Gastroesophageal sphincter (tissue), 4 donors: ENCODE measurements around the gene CERS1. TPM values are rescaled to one million over a fixed set of nuclear protein-coding genes. Genes with fewer than 3 reads are reported as not detected.

Experiments
- ATAC-seq: fragments of 150-250 bp; one replicate; pipeline ENCODE4 v1.9.1; 2016; ENCODE audit warnings: mild to moderate bottlenecking, moderate library complexity
- H3K27ac ChIP-seq, 4 donors: fragments of 200-600 bp; sonication (generic) in 3 of 4; 1 replicate in 3 of 4; 2 replicates in 1 of 4; pipeline ENCODE4 v1.5.1; 2016 to 2019
- H3K27me3 ChIP-seq: fragments of 200-600 bp; sonication (generic); one replicate; pipeline ENCODE4 v1.5.1; 2019
- H3K36me3 ChIP-seq, 2 donors: fragments of 200-600 bp; sonication (generic); one replicate each; pipeline ENCODE4 v1.5.1; 2019; ENCODE audit warnings: control low read depth in 1 of 2
- H3K4me1 ChIP-seq, 3 donors: fragments of 200-600 bp; sonication (generic); 1 replicate in 2 of 3; 2 replicates in 1 of 3; pipeline ENCODE4 v1.5.1; 2016 to 2019; ENCODE audit warnings: control low read depth in 2 of 3
- H3K4me3 ChIP-seq, 2 donors: fragments of 200-600 bp; sonication (generic); one replicate each; pipeline ENCODE4 v1.5.1; 2019; ENCODE audit warnings: mild to moderate bottlenecking in 1 of 2, moderate library complexity in 1 of 2
- H3K9me3 ChIP-seq, 3 donors: fragments of 200-600 bp; sonication (generic); one replicate each; pipeline ENCODE4 v1.5.1; 2017 to 2019; ENCODE audit warnings: control low read depth in 2 of 3
- EP300 ChIP-seq: sonication (generic); formaldehyde crosslinking; IDR thresholded peaks from one replicate; pipeline ENCODE4 v1.6.1; 2017; ENCODE audit warnings: antibody characterized with exemption, mild to moderate bottlenecking
- POLR2A ChIP-seq, 2 donors: fragments of 450-650 bp; IDR thresholded peaks; one replicate each; pipeline ENCODE4 v1.6.1; 2017; ENCODE audit warnings: antibody characterized with exemption in 2 of 2, mild to moderate bottlenecking in 2 of 2, moderate library complexity in 1 of 2
- POLR2AphosphoS5 ChIP-seq: sonication (generic); formaldehyde crosslinking; IDR thresholded peaks from one replicate; pipeline ENCODE4 v1.6.1; 2017; ENCODE audit warnings: antibody characterized with exemption
- WGBS, 2 donors: methylation state at CpG; one replicate each; pipeline ENCODE4 v1.1.5; 2018; ENCODE audit warnings: low coverage in 1 of 2; 5-methylcytosine and 5-hydroxymethylcytosine counted together
- total RNA-seq, 4 donors: library from RNA; depleted of rRNA; stranded (reverse); fragments of >200 nt; gene quantifications; one replicate each; pipeline ENCODE4 v1.1.0, GENCODE V29; 2016
- TF ChIP-seq, protein P1 (sequence below), 4 experiments: fragments of 200-600 bp in 2 of 4; fragments of 450-650 bp in 2 of 4; sonication (generic) in 1 of 4; IDR thresholded peaks; one replicate each; pipeline ENCODE4 v1.5.1; 2017 to 2019; ENCODE audit warnings: antibody characterized with exemption in 4 of 4, mild to moderate bottlenecking in 2 of 4, moderate library complexity in 2 of 4

CERS1 gene
- total RNA-seq, 4 donors from 2014 or later, result 0.73 to 1.3 (median 0.81) TPM; not detected in 1

DNA sequence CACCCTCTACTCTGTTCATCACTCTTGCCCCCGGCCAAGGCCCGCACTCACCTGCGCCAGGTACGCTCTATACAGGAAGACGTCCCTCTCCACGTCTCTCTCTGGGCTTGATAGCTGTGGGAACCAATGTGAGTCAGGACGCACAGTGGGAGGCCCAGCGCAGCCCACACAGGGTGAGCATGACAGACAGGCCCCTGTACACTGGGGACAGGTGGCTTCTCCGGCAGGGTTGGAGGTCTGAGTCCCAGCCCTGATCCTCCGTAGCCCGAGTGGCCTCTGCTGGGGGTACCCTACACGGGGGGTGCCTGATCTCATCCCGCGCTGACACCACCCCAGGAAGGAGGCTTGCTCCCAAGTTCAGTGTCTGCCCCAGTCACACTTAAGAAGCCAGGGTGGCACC is 17.0 kb upstream of the CERS1 start:
- TF ChIP-seq POLR2A (IDR thresholded peaks at IDR 0.05), result no peak
- TF ChIP-seq, protein P1, sequence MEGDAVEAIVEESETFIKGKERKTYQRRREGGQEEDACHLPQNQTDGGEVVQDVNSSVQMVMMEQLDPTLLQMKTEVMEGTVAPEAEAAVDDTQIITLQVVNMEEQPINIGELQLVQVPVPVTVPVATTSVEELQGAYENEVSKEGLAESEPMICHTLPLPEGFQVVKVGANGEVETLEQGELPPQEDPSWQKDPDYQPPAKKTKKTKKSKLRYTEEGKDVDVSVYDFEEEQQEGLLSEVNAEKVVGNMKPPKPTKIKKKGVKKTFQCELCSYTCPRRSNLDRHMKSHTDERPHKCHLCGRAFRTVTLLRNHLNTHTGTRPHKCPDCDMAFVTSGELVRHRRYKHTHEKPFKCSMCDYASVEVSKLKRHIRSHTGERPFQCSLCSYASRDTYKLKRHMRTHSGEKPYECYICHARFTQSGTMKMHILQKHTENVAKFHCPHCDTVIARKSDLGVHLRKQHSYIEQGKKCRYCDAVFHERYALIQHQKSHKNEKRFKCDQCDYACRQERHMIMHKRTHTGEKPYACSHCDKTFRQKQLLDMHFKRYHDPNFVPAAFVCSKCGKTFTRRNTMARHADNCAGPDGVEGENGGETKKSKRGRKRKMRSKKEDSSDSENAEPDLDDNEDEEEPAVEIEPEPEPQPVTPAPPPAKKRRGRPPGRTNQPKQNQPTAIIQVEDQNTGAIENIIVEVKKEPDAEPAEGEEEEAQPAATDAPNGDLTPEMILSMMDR (IDR thresholded peaks at IDR 0.05), result no peak
- TF ChIP-seq EP300, result no peak
- TF ChIP-seq POLR2AphosphoS5, result no peak
- no peaks in the 10 kb centered on the region for H3K27me3 ChIP-seq
- peaks cover 0 to 29% (median 6%) of the 10 kb centered on the region in 3 donors for H3K4me1 ChIP-seq
- H3K4me3 ChIP-seq, result no peak overlapping the region
- 81% methylated on average over 6 of the region's 14 CpGs; no CpG with 5 or more reads in 1 of the 2 donors for WGBS, 2 donors
- H3K36me3 ChIP-seq, result peaks cover 0 to 76% of the 10 kb centered on the region in 2 donors
- H3K9me3 ChIP-seq, result no peaks in the 10 kb centered on the region
- no peak overlapping the region for H3K27ac ChIP-seq
- no peak for ATAC-seq

DNA sequence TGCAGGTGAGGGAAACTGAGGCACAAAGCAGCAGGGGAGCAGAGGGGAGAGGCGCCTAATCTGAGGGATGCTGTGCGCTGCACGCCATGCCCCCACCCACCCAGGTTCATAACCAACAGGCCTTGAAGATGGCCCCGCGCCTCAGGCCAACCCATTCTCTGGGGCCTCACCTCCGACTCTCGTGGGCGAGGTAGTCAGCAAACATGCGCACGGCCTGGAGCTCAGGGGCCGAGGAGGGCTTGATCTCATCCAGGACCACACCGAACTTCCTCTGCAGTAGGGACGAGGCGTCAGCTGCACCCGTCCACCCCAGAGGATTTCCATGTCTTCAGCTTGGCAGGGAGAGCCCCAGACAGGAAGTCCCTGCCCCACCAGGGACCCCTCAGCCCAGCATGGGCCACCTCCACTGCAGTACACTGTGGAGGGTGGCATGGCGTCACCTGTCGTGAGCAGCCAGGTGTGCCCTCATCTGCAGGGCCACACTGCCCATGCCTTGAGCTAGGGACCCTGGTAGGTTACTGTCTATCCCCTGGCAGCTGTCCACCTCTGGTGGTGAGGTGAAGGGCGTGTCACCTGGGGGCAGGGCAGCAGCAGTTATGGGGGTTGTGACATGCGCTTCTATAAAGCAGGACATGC is 15.0 kb upstream of the CERS1 start:
- no peak for ATAC-seq
- Histone ChIP-seq H3K9me3 (no peaks in the 10 kb centered on the region), H3K4me3 (no peak overlapping the region), H3K36me3 (peaks cover 0 to 96% of the 10 kb centered on the region in 2 donors), H3K27me3 (no peaks in the 10 kb centered on the region), H3K27ac (no peak overlapping the region), H3K4me1 (peaks cover 0 to 12% (median 0%) of the 10 kb centered on the region in 3 donors)
- TF ChIP-seq EP300 (no peak), POLR2AphosphoS5 (no peak), POLR2A (IDR thresholded peaks at IDR 0.05) (no peak)
- TF ChIP-seq, protein P1 (IDR thresholded peaks at IDR 0.05), result no peak
- WGBS, 2 donors, result 100% methylated on average over 1 of the region's 19 CpGs

DNA sequence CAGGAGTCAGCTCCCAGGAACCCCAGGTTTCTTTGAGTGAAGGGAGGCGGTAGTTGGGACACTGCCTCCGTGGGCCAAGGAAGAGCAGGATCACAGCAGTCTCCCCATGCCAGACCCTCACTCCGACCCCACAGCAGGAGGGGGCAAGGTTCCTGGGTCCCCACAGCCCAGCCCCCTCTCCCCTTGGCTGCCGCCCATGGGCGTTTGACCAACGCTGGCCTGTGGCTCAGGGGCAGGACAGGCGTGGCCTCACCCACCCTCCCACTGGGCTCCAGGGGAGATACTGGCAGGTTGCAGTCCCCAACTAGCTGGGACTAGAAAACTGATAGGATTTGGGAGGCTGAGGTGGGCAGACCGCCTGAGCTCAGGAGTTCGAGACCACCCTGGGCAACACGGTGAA is 14.1 kb upstream of the CERS1 start:
- no peaks in the 10 kb centered on the region for H3K9me3 ChIP-seq
- no CpG with 5 or more reads among the region's 10 CpGs for WGBS, 2 donors
- no peaks in the 10 kb centered on the region for H3K27me3 ChIP-seq
- no peak overlapping the region for H3K27ac ChIP-seq
- ATAC-seq, result no peak
- no peak for TF ChIP-seq EP300
- TF ChIP-seq, protein P1 (IDR thresholded peaks at IDR 0.05), result no peak
- TF ChIP-seq POLR2AphosphoS5, result no peak
- no peak for TF ChIP-seq POLR2A (IDR thresholded peaks at IDR 0.05)
- peaks cover 0 to 2% (median 0%) of the 10 kb centered on the region in 3 donors for H3K4me1 ChIP-seq
- H3K36me3 ChIP-seq, result peaks cover 0 to 97% of the 10 kb centered on the region in 2 donors
- H3K4me3 ChIP-seq, result no peak overlapping the region

GRCh38 chr19:18908917-18909619 is 13.1 kb upstream of the CERS1 start:
- Histone ChIP-seq H3K4me1 (no peaks in the 10 kb centered on the region), H3K36me3 (peaks cover 0 to 97% of the 10 kb centered on the region in 2 donors), H3K27ac (no peak overlapping the region), H3K4me3 (no peak overlapping the region), H3K27me3 (no peaks in the 10 kb centered on the region), H3K9me3 (no peaks in the 10 kb centered on the region)
- TF ChIP-seq POLR2A (IDR thresholded peaks at IDR 0.05), result no peak
- no peak for TF ChIP-seq POLR2AphosphoS5
- TF ChIP-seq, protein P1 (IDR thresholded peaks at IDR 0.05), result no peak
- no peak for TF ChIP-seq EP300
- 88 to 100% methylated on average over 9 to 11 of the region's 17 CpGs for WGBS, 2 donors
- no peak for ATAC-seq
